SKM-1 (cell line): ENCODE measurements around the gene LRBA.

Experiments used
- DNase-seq: peaks from one replicate; lab custom pipeline; 2025; ENCODE audit not compliant: unreplicated experiment; lab: John Stamatoyannopoulos, UW

Gene LRBA

GRCh38 chr4:150308824-150309472 is 706.1 kb downstream of the LRBA start:
- DNase-seq = no peak

- no peak for DNase-seq
These were observed 708.4 kb downstream of the LRBA start for GRCh38 chr4:150306719-150307118.

GRCh38 chr4:150305995-150306394 is 709.1 kb downstream of the LRBA start:
- DNase-seq = no peak

GRCh38 chr4:150302553-150302952 is 712.5 kb downstream of the LRBA start:
- peak; percentile 62 for DNase-seq

GRCh38 chr4:150299816-150300215 is 715.3 kb downstream of the LRBA start:
- no peak for DNase-seq

GRCh38 chr4:150297861-150298474 is 717.1 kb downstream of the LRBA start:
- DNase-seq = no peak

DNA sequence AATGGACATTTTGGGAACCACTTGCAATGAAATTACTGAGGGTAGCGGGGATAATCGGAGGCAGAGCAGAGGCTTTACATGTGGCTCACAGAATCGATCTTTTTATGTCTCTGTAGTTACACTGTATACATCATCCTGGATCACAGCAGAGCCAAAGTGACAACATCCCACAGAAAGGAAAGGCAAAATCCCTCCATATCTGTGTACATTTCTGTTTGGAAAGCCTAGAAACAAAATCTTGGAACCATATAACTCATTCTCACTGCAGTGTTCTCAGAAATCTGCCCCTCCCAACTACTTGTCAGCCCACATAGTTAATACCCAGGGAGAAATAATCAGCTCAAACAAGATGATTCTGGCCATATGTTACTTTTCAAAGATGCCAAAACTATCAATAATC is 725.2 kb downstream of the LRBA start:
- DNase-seq = no peak

DNA sequence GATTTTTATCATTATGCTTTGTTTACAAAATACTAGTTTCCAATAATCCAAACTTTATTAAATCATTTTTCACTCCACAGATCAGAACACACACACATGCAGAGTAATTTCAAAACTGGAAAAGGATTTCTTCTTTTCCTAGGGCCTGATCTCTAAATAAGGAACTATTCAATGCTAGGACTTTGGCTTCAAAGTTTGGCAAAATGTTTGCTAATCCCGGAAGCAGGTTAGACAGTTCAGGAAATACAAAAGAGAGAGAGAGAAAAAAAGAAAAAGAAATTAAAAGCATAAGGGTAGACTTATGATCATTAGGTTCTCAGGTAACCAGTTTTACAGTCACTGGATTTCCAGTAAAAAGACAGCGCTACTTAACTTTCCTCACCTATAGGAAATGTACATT is 725.9 kb downstream of the LRBA start:
- DNase-seq = no peak

DNA sequence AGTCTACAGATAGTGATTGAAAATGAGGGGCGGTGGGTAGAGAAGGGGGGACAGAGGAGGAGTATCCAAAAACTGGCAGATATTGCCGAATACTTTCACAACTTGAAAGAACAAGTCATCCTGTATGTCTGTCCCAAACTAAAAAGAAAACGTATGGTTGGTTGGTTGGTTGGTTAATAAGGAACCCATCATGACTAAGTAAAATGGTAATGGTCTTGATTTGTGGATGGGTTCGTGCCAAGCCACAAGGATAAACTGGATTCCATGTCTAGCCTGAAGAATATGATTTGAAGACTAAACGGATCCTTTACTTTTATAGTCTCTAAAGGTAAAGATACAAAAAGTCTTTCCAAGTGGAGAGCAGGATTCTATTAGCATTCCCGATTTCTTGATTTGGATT is 728.4 kb downstream of the LRBA start:
- DNase-seq = no peak

- no peak for DNase-seq
These were observed 731.4 kb downstream of the LRBA start for GRCh38 chr4:150283689-150284088.

- DNase-seq = no peak
These were observed 734.1 kb downstream of the LRBA start for GRCh38 chr4:150280975-150281374.

GRCh38 chr4:150280081-150280895 is 734.8 kb downstream of the LRBA start:
- peak; percentile 18 for DNase-seq

DNA sequence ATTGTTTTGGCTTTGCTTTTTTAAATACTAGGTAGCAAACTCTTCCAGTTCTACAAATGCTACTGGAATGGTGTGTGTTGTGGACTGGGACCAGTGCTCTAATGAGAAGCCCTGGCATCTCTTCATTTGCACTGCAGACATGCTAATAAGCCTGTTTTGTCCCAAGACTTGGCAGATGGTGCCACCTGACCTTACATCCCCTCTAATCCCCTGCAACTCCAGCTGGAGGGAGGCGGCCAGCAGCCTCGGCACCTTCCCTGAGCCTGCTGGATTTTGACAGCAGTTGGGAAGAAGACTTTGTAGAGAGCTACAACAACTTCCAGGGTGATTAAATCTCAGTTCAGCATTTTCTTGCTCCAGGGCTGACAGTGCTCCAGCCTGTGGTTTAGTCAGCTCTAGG is 736.9 kb downstream of the LRBA start:
- DNase-seq = no peak

DNA sequence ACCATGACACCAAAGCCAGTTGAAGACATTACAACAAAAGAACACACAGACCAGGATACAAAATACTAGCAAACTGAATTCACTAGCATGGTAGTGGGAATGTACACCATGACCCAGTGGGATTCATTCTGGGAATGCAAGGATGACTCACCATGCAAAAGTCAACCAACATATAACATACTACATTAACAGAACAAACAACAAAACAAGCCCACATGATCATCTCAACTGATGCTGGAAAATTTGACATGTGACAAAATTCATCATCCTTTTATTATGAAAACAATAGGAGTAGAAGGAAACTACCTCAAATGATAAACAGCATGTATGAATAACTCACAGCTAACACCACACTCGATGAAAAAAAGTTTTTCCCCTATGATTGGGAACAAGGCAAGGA is 746.6 kb downstream of the LRBA start:
- no peak for DNase-seq

- no peak for DNase-seq
These were observed 749.3 kb downstream of the LRBA start for GRCh38 chr4:150265806-150266205.

DNA sequence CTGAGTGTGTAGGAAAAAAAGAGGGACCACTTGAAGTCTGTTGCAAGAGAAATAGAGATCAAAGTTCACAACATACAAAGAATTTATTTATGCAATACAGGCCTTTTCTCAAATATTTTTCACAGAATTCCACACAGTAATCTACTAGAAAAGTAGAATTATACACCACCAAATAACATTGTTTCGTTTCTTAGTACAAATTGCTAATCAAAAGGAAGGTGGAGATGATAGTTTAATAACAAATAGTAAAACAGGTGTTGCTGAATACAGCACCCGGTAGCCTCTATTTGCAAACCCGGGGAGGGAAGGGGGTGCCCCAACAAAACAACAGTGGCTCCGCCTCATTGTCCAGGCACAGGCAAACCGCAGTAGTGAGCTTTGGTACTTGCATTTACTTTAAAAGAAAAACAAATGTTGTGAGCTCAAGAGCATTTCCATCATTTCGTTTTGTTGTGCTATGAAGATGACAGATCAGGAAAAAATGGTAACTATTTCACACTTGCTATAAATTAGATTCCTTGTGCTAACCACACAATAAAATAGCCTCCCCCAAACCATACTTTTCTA is 750.4 kb downstream of the LRBA start:
- DNase-seq = no peak

GRCh38 chr4:150262611-150263010 is 752.5 kb downstream of the LRBA start:
- no peak for DNase-seq

DNA sequence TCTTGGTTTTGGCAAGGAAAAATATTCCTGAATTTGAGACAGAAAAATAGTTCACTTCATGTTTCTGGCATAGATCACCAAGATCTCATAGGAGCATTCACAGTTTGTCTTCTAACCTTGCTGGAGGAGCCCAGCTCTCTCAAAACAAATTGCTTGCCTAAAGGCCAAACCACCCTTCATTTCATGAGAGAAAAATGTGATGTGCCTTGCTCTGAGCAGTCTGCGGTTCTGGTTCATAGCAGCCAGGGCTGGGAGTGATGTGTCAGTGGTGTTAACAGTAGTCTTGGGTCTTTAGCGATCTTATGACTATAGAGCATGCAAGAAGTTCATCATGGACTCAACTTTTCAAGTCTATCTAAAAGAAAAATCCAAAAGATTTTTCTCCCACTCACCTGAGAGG is 753.5 kb downstream of the LRBA start:
- no peak for DNase-seq

DNA sequence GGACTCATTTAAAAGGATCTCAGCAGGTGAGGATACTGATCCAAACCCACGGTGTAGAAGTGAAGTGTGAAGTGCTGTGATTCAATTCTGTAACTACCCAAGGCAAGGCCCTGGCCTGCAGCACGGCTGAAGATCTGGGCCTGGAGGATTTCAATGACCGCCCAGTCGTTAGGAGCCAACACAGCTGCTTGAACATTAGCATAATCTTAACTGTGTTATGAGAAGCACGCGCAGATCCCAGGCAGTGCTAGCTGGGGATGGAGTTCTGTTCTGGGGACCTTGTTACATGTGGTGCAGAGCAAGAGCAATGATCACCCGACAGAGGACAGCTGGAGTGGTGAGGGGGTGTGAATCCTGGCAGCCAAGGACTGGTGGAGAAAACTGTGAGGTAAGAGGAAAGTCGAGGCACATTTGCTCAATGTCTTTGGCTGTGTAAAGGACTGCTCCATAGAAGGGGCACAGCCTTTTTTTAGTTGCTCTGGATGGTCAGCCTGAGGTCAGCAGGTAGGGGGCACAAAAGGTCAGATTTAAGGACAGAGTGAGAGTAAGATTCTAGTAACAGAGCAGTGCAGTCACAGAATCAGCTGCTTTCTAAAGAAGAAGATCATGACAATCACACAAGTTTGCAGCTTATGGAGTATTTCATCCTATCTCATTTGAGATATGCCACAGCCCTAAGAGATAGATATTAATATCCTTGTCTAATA is 755.1 kb downstream of the LRBA start:
- no peak for DNase-seq

- DNase-seq = no peak
These were observed 756.5 kb downstream of the LRBA start for GRCh38 chr4:150258569-150258968.
